Measurements from ENCODE around the gene SMIM29.

GRCh38 chr6:34240329-34241248 lies 8.2 kb downstream of the SMIM29 start:
- TF ChIP-seq, protein P1, sequence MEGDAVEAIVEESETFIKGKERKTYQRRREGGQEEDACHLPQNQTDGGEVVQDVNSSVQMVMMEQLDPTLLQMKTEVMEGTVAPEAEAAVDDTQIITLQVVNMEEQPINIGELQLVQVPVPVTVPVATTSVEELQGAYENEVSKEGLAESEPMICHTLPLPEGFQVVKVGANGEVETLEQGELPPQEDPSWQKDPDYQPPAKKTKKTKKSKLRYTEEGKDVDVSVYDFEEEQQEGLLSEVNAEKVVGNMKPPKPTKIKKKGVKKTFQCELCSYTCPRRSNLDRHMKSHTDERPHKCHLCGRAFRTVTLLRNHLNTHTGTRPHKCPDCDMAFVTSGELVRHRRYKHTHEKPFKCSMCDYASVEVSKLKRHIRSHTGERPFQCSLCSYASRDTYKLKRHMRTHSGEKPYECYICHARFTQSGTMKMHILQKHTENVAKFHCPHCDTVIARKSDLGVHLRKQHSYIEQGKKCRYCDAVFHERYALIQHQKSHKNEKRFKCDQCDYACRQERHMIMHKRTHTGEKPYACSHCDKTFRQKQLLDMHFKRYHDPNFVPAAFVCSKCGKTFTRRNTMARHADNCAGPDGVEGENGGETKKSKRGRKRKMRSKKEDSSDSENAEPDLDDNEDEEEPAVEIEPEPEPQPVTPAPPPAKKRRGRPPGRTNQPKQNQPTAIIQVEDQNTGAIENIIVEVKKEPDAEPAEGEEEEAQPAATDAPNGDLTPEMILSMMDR (IDR thresholded peaks at IDR 0.05): no peak
- no peak for TF ChIP-seq POLR2A (IDR thresholded peaks at IDR 0.05)
